A549 treated with Mapracorat at 1 μM for 4 hours (cell line): ENCODE measurements around the gene FUT7. TPM values are rescaled to one million over a fixed set of nuclear protein-coding genes. Genes with fewer than 3 reads are reported as not detected.

Source experiments
- total RNA-seq: library from RNA; stranded (reverse); fragments of 200-300 nt; extraction: Qiagen RNA extraction; gene quantifications from 5 replicates; pipeline ENCODE4 v1.2.3, GENCODE V29; 2022

Gene FUT7
- 0.05 to 0.07 TPM (median 0.06 TPM) in 4 of 5 replicates, not detected in the other for total RNA-seq

GRCh38 chr9:137031904-137032640, at the start of gene FUT7:
FUT7 (minus strand) TSS chr9:137032088; CDS start chr9:137031991, 97 bp downstream.

GRCh38 chr9:137077010-137077747, 45.3 kb upstream of the FUT7 start, which contains the start of gene UAP1L1:
UAP1L1 (plus strand) TSS chr9:137077517; CDS start chr9:137077533, 16 bp downstream.

GRCh38 chr9:137070201-137070905, 38.5 kb upstream of the FUT7 start, which contains the start of gene SAPCD2:
SAPCD2 (minus strand) TSS chr9:137070557; CDS start chr9:137070460, 97 bp downstream.

GRCh38 chr9:137053944-137054931, 22.4 kb upstream of the FUT7 start, which contains the start of gene ENTPD2:
ENTPD2 (minus strand) TSS chr9:137054061; CDS start chr9:137053997, 64 bp downstream.

GRCh38 chr9:137046088-137046787, 14.3 kb upstream of the FUT7 start, which contains the start of gene NPDC1:
NPDC1 (minus strand) TSS chr9:137046177; CDS start chr9:137045989, 188 bp downstream.

GRCh38 chr9:137027369-137028262, 4.3 kb downstream of the FUT7 start, which contains the start of gene ABCA2:
ABCA2 (minus strand) TSS chr9:137028237; CDS start chr9:137028140, 97 bp downstream.

GRCh38 chr9:136996361-136997292, 35.3 kb downstream of the FUT7 start, which contains the start of gene CLIC3:
CLIC3 (minus strand) TSS chr9:136996568; CDS start chr9:136996543, 25 bp downstream.

GRCh38 chr9:136991993-136992818, 39.7 kb downstream of the FUT7 start, which contains the start of gene PAXX:
PAXX (plus strand) TSS chr9:136992422; CDS start chr9:136992444, 22 bp downstream.

GRCh38 chr9:136982232-136983051, 49.4 kb downstream of the FUT7 start, which contains the start of gene LCNL1:
LCNL1 (plus strand) TSS chr9:136982993; CDS start chr9:136983587, 594 bp downstream.

Other genes starting within 250 kb of the FUT7 start
- gene TMEM141, start 240.7 kb downstream of the FUT7 start, total RNA-seq: 58.1 to 77.3 TPM (median 76.6 TPM) in 5 replicates
- gene CCDC183, start 235.8 kb downstream of the FUT7 start, total RNA-seq: 0.16 to 0.58 TPM (median 0.23 TPM) in 5 replicates
- 59.0 to 84.9 TPM (median 81.6 TPM) in 5 replicates for gene RABL6, start 224.1 kb downstream of the FUT7 start, total RNA-seq
- 3.3 to 4.7 TPM (median 4.6 TPM) in 5 replicates for gene AJM1, start 189.6 kb downstream of the FUT7 start, total RNA-seq
- gene PHPT1, start 182.7 kb downstream of the FUT7 start, total RNA-seq: 279 to 323 TPM (median 297 TPM) in 5 replicates
- 1.6 to 5.3 TPM (median 3.7 TPM) in 5 replicates for gene MAMDC4, start 179.7 kb downstream of the FUT7 start, total RNA-seq
- gene EDF1, start 165.8 kb downstream of the FUT7 start, total RNA-seq: 435 to 512 TPM (median 456 TPM) in 5 replicates
- gene TRAF2, start 145.6 kb downstream of the FUT7 start, total RNA-seq: 38.3 to 63.1 TPM (median 52.9 TPM) in 5 replicates
- 62.7 to 103 TPM (median 99.7 TPM) in 5 replicates for gene FBXW5, start 87.3 kb downstream of the FUT7 start, total RNA-seq
- gene C8G, start 86.8 kb downstream of the FUT7 start, total RNA-seq: 0.42 to 3.2 TPM (median 0.76 TPM) in 5 replicates
- gene LCN12, start 79.8 kb downstream of the FUT7 start, total RNA-seq: 1.0 to 1.9 TPM (median 1.3 TPM) in 5 replicates
- gene PTGDS, start 54.6 kb downstream of the FUT7 start, total RNA-seq: 0.44 to 0.61 TPM (median 0.47 TPM) in 4 of 5 replicates, not detected in the other
- gene LCNL1, start 49.1 kb downstream of the FUT7 start, total RNA-seq: 0.07 to 0.24 TPM (median 0.10 TPM) in 5 replicates
- gene PAXX, start 39.7 kb downstream of the FUT7 start, total RNA-seq: 43.1 to 85.2 TPM (median 71.2 TPM) in 5 replicates
- gene CLIC3, start 35.5 kb downstream of the FUT7 start, total RNA-seq: 2.4 to 5.5 TPM (median 4.9 TPM) in 5 replicates
- 19.0 to 29.4 TPM (median 26.7 TPM) in 5 replicates for gene ABCA2, start 3.9 kb downstream of the FUT7 start, total RNA-seq
- gene NPDC1, start 14.1 kb upstream of the FUT7 start, total RNA-seq: 40.8 to 96.8 TPM (median 80.5 TPM) in 5 replicates
- 2.2 to 2.9 TPM (median 2.4 TPM) in 5 replicates for gene ENTPD2, start 22.0 kb upstream of the FUT7 start, total RNA-seq
- gene SAPCD2, start 38.5 kb upstream of the FUT7 start, total RNA-seq: 13.5 to 26.0 TPM (median 23.9 TPM) in 5 replicates
- 9.3 to 16.6 TPM (median 12.2 TPM) in 5 replicates for gene UAP1L1, start 45.4 kb upstream of the FUT7 start, total RNA-seq
- gene MAN1B1, start 54.9 kb upstream of the FUT7 start, total RNA-seq: 40.2 to 53.2 TPM (median 51.7 TPM) in 5 replicates
- 66.6 to 132 TPM (median 125 TPM) in 5 replicates for gene DPP7, start 82.6 kb upstream of the FUT7 start, total RNA-seq
- 0.20 to 0.71 TPM (median 0.53 TPM) in 5 replicates for gene GRIN1, start 107.1 kb upstream of the FUT7 start, total RNA-seq
- 0.59 to 2.0 TPM (median 1.8 TPM) in 5 replicates for gene LRRC26, start 138.0 kb upstream of the FUT7 start, total RNA-seq
- not detected in 5 replicates for gene TMEM210, start 140.0 kb upstream of the FUT7 start, total RNA-seq
- 23.4 to 36.8 TPM (median 34.5 TPM) in 5 replicates for gene ANAPC2, start 156.5 kb upstream of the FUT7 start, total RNA-seq
- gene SSNA1, start 156.6 kb upstream of the FUT7 start, total RNA-seq: 103 to 151 TPM (median 139 TPM) in 5 replicates
- gene TPRN, start 168.7 kb upstream of the FUT7 start, total RNA-seq: 6.0 to 10.8 TPM (median 10.2 TPM) in 5 replicates
- gene TMEM203, start 173.6 kb upstream of the FUT7 start, total RNA-seq: 33.8 to 47.5 TPM (median 45.4 TPM) in 5 replicates
- gene NDOR1, start 173.6 kb upstream of the FUT7 start, total RNA-seq: 9.8 to 19.3 TPM (median 16.4 TPM) in 5 replicates
- 1.1 to 2.1 TPM (median 1.8 TPM) in 5 replicates for gene RNF208, start 190.2 kb upstream of the FUT7 start, total RNA-seq
- gene CYSRT1, start 193.1 kb upstream of the FUT7 start, total RNA-seq: 2.5 to 5.4 TPM (median 4.8 TPM) in 5 replicates
- 0.07 to 0.44 TPM (median 0.31 TPM) in 5 replicates for gene RNF224, start 195.4 kb upstream of the FUT7 start, total RNA-seq
- 0.08 to 0.28 TPM (median 0.09 TPM) in 3 of 5 replicates, not detected in the others for gene SLC34A3, start 198.8 kb upstream of the FUT7 start, total RNA-seq
- 637 to 832 TPM (median 729 TPM) in 5 replicates for gene TUBB4B, start 209.2 kb upstream of the FUT7 start, total RNA-seq
- gene STPG3, start 219.2 kb upstream of the FUT7 start, total RNA-seq: not detected in 5 replicates
- 43.1 to 58.5 TPM (median 55.8 TPM) in 5 replicates for gene NELFB, start 223.2 kb upstream of the FUT7 start, total RNA-seq
- gene TOR4A, start 245.6 kb upstream of the FUT7 start, total RNA-seq: 17.1 to 29.0 TPM (median 26.7 TPM) in 5 replicates